Measurements from ENCODE around the gene GPR162. TPM values are rescaled to one million over a fixed set of nuclear protein-coding genes. Genes with fewer than 3 reads are reported as not detected.

GPR162 gene
- total RNA-seq, 1 experiment from 2014 or later = 2.4 TPM

GRCh38 chr12:6772726-6773589 lies 48.7 kb upstream of the GPR162 start:
- Histone ChIP-seq H3K9me3 (ENCODE audit: insufficient read depth, low read depth) (no peaks in the 10 kb centered on the region), H3K79me2 (ENCODE audit: low read depth) (peaks cover 15% of the 10 kb centered on the region), H3K4me1 (replicated peaks; ENCODE audit: insufficient read depth) (peaks cover 10% of the 10 kb centered on the region), H3F3A (ENCODE audit: insufficient read depth, low read depth) (peaks cover 27% of the 10 kb centered on the region), H2AFZ (no peak overlapping the region), H3K27ac (no peak overlapping the region), H3K9me2 (ENCODE audit: insufficient read depth) (no peaks in the 10 kb centered on the region), H3K36me3 (ENCODE audit: low read depth) (no peaks in the 10 kb centered on the region), H4K20me1 (ENCODE audit: insufficient read depth) (peaks cover 15% of the 10 kb centered on the region), H3K27me3 (ENCODE audit: insufficient read depth, low read depth) (no peaks in the 10 kb centered on the region), H3K4me3 (no peak overlapping the region), H3K4me2 (no peak overlapping the region)
- intact Hi-C loops (cut with micrococcal nuclease; ENCODE audit: unreplicated experiment) = no loop called here
- ChIA-PET CTCF (no interaction called here), POLR2A (ENCODE audit: unreplicated experiment) (interaction anchor here (0.6 kb wide), 1 partner anchor 36 kb away, joined by 25 read pairs; no protein-coding TSS in a partner anchor)
- no TSS peak for BruUV-seq (replicated peaks)
- no peak for TF ChIP-seq CTCF (conservative IDR thresholded peaks at IDR 0.05)
- no peak for TF ChIP-seq EZH2 (IDR thresholded peaks at IDR 0.05; ENCODE audit: low read depth)
- no peak for DNase-seq

GRCh38 chr12:6773590-6774351 lies 47.9 kb upstream of the GPR162 start:
- H3K9me3 ChIP-seq (ENCODE audit: insufficient read depth, low read depth) = no peaks in the 10 kb centered on the region
- H3K4me3 ChIP-seq = no peak overlapping the region
- TF ChIP-seq EZH2 (IDR thresholded peaks at IDR 0.05; ENCODE audit: low read depth) (no peak), CTCF (conservative IDR thresholded peaks at IDR 0.05) (no peak)
- peaks cover 2% of the 10 kb centered on the region for H3K4me1 ChIP-seq (replicated peaks; ENCODE audit: insufficient read depth)
- no peaks in the 10 kb centered on the region for H3K9me2 ChIP-seq (ENCODE audit: insufficient read depth)
- ChIA-PET POLR2A (ENCODE audit: unreplicated experiment) (interaction anchor here (0.5 to 0.6 kb wide), 2 partner anchors 51 to 84 kb away, joined by 3 to 5 read pairs; no protein-coding TSS in a partner anchor), CTCF (interaction anchor here (0.6 kb wide), 1 partner anchor 241 kb away, joined by 3 read pairs; no protein-coding TSS in a partner anchor)
- H3K79me2 ChIP-seq (ENCODE audit: low read depth) = peaks cover 7% of the 10 kb centered on the region
- no peaks in the 10 kb centered on the region for H3K27me3 ChIP-seq (ENCODE audit: insufficient read depth, low read depth)
- peaks cover 7% of the 10 kb centered on the region for H4K20me1 ChIP-seq (ENCODE audit: insufficient read depth)
- H2AFZ ChIP-seq = no peak overlapping the region
- intact Hi-C loops (cut with micrococcal nuclease; ENCODE audit: unreplicated experiment) = no loop called here
- DNase-seq = no peak
- H3K27ac ChIP-seq = no peak overlapping the region
- no peak overlapping the region for H3K4me2 ChIP-seq
- peaks cover 27% of the 10 kb centered on the region for H3F3A ChIP-seq (ENCODE audit: insufficient read depth, low read depth)
- no peaks in the 10 kb centered on the region for H3K36me3 ChIP-seq (ENCODE audit: low read depth)
- BruUV-seq (replicated peaks) = no TSS peak

- DNase-seq = no peak
- Histone ChIP-seq H3K4me2 (no peak overlapping the region), H3F3A (ENCODE audit: insufficient read depth, low read depth) (peaks cover 29% of the 10 kb centered on the region; the same call in 1 of the 2 replicates), H3K27me3 (ENCODE audit: insufficient read depth, low read depth) (no peaks in the 10 kb centered on the region), H3K9me3 (ENCODE audit: insufficient read depth, low read depth) (no peaks in the 10 kb centered on the region), H3K36me3 (ENCODE audit: low read depth) (no peaks in the 10 kb centered on the region), H3K79me2 (ENCODE audit: low read depth) (no peaks in the 10 kb centered on the region), H3K27ac (no peak overlapping the region), H3K4me1 (replicated peaks; ENCODE audit: insufficient read depth) (no peaks in the 10 kb centered on the region), H3K9me2 (ENCODE audit: insufficient read depth) (no peaks in the 10 kb centered on the region), H3K4me3 (no peak overlapping the region), H4K20me1 (ENCODE audit: insufficient read depth) (no peaks in the 10 kb centered on the region; the same call in 1 of the 2 replicates), H2AFZ (no peak overlapping the region)
- intact Hi-C loops (cut with micrococcal nuclease; ENCODE audit: unreplicated experiment) = no loop called here
- CTCF ChIA-PET = no interaction called here
- no TSS peak for BruUV-seq (replicated peaks)
- no peak for TF ChIP-seq CTCF (conservative IDR thresholded peaks at IDR 0.05)
- TF ChIP-seq EZH2 (IDR thresholded peaks at IDR 0.05; ENCODE audit: low read depth) = no peak
- POLR2A ChIA-PET (ENCODE audit: unreplicated experiment) = interaction anchor here (0.5 to 0.6 kb wide), 3 partner anchors 47 to 138 kb away, joined by 3 to 7 read pairs (median 3); no protein-coding TSS in a partner anchor
Measured at GRCh38 chr12:6774499-6775062, 47.0 kb upstream of the GPR162 start.

All from PC-9 (cell line).